ENCODE data around the gene CREB3L1.

- TF ChIP-seq ZBTB7A (IDR thresholded peaks at IDR 0.05; ENCODE audit: low read depth): no peak
- TF ChIP-seq EGR1 (IDR thresholded peaks at IDR 0.05): no peak
- no peak for TF ChIP-seq CEBPB (IDR thresholded peaks at IDR 0.05)
- TF ChIP-seq, protein P1, sequence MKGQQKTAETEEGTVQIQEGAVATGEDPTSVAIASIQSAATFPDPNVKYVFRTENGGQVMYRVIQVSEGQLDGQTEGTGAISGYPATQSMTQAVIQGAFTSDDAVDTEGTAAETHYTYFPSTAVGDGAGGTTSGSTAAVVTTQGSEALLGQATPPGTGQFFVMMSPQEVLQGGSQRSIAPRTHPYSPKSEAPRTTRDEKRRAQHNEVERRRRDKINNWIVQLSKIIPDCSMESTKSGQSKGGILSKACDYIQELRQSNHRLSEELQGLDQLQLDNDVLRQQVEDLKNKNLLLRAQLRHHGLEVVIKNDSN (IDR thresholded peaks at IDR 0.05): no peak
These were observed 13.4 kb upstream of the CREB3L1 start for GRCh38 chr11:46264030-46264429.
